ENCODE results near the gene SH3TC2. TPM values are rescaled to one million over a fixed set of nuclear protein-coding genes. Genes with fewer than 3 reads are reported as not detected.

Gene SH3TC2
- total RNA-seq, 1 donor from 2014 or later, result not detected

DNA sequence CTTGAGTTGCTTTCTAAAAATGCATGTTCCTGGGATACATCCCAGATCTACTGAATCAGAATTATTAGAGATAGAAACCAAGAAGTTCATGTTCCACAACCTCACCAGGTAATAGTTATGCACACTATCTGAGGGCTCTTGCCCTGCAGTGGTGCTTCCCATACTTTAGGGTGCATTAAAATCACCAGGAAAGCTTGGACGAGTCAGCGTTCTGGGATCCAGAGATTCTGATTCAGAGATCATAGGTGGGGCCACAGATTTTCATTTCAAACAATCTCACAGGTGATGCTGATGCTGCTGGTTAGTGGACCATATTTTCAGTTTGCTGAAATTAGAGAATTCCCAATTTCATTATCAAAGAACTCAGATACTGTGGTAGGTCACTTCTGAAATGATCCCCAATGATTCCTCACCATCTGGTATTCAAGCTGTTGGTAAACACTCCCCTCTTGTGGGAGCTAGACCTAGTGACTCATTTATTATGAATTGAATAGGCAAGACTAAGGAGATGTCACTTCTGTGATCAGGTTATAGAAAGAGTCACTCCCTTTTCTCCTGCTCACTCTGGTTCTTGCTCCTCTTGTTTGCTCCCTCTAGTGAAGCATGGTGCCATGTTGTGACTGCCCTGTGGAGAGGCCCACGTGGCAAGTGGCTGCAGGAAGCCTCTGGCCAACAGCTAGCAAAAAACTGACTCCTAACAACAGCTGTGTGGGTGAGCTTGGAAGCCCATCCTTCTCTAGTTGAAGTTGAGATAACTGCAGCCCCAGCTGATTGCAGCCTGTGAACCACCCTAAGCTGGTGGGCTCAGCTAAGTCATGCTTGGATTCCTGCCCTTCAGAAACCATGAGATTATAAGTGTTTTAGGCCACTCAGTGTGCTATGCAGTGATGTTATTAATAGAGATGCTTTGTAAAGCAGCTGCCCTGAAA lies 59.8 kb downstream of the SH3TC2 start:
- CTCF ChIA-PET, result interaction anchor here (0.9 to 9.6 kb wide), 4 partner anchors 45 to 270 kb away, joined by 3 to 118 read pairs (median 9); no protein-coding TSS in a partner anchor
- intact Hi-C loops (cut with micrococcal nuclease), result no loop called here
- TF ChIP-seq, protein P1, sequence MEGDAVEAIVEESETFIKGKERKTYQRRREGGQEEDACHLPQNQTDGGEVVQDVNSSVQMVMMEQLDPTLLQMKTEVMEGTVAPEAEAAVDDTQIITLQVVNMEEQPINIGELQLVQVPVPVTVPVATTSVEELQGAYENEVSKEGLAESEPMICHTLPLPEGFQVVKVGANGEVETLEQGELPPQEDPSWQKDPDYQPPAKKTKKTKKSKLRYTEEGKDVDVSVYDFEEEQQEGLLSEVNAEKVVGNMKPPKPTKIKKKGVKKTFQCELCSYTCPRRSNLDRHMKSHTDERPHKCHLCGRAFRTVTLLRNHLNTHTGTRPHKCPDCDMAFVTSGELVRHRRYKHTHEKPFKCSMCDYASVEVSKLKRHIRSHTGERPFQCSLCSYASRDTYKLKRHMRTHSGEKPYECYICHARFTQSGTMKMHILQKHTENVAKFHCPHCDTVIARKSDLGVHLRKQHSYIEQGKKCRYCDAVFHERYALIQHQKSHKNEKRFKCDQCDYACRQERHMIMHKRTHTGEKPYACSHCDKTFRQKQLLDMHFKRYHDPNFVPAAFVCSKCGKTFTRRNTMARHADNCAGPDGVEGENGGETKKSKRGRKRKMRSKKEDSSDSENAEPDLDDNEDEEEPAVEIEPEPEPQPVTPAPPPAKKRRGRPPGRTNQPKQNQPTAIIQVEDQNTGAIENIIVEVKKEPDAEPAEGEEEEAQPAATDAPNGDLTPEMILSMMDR (IDR thresholded peaks at IDR 0.05), result no peak
- Mint-ChIP-seq H3K36me3 (ENCODE audit: low read depth) (no peaks in the 10 kb centered on the region), H3K27ac (no peak overlapping the region), H3K27me3 (peaks cover 15% of the 10 kb centered on the region), H3K4me1 (no peaks in the 10 kb centered on the region), H3K9me3 (no peaks in the 10 kb centered on the region), H3K4me3 (no peak overlapping the region)
- no peak for ATAC-seq (ENCODE audit: low read depth)
- POLR2A ChIA-PET, result no interaction called here
- DNase-seq, result no peak

GRCh38 chr5:149002053-149002452 lies 60.8 kb downstream of the SH3TC2 start:
- peaks cover 18% of the 10 kb centered on the region for H3K27me3 Mint-ChIP-seq
- ATAC-seq (ENCODE audit: low read depth), result no peak
- H3K27ac Mint-ChIP-seq, result no peak overlapping the region
- H3K4me3 Mint-ChIP-seq, result no peak overlapping the region
- H3K4me1 Mint-ChIP-seq, result no peaks in the 10 kb centered on the region
- no peaks in the 10 kb centered on the region for H3K36me3 Mint-ChIP-seq (ENCODE audit: low read depth)
- POLR2A ChIA-PET, result no interaction called here
- intact Hi-C loops (cut with micrococcal nuclease), result no loop called here
- no peaks in the 10 kb centered on the region for H3K9me3 Mint-ChIP-seq
- TF ChIP-seq, protein P1 (IDR thresholded peaks at IDR 0.05), result no peak
- CTCF ChIA-PET, result interaction anchor here (0.9 to 9.6 kb wide), 4 partner anchors 44 to 269 kb away, joined by 3 to 118 read pairs (median 9); no protein-coding TSS in a partner anchor
- DNase-seq, result no peak

GRCh38 chr5:149001162-149001561 lies 61.7 kb downstream of the SH3TC2 start:
- no peaks in the 10 kb centered on the region for H3K36me3 Mint-ChIP-seq (ENCODE audit: low read depth)
- no peak for DNase-seq
- ChIA-PET CTCF (interaction anchor here (1.1 to 9.6 kb wide), 3 partner anchors 43 to 269 kb away, joined by 3 to 118 read pairs (median 86); no protein-coding TSS in a partner anchor), POLR2A (no interaction called here)
- ATAC-seq (ENCODE audit: low read depth), result no peak
- intact Hi-C loops (cut with micrococcal nuclease), result no loop called here
- H3K4me3 Mint-ChIP-seq, result no peak overlapping the region
- H3K9me3 Mint-ChIP-seq, result no peaks in the 10 kb centered on the region
- H3K4me1 Mint-ChIP-seq, result no peaks in the 10 kb centered on the region
- peaks cover 19% of the 10 kb centered on the region for H3K27me3 Mint-ChIP-seq
- TF ChIP-seq, protein P1 (IDR thresholded peaks at IDR 0.05), result no peak
- H3K27ac Mint-ChIP-seq, result no peak overlapping the region

- intact Hi-C loops (cut with micrococcal nuclease), result no loop called here
- Mint-ChIP-seq H3K4me1 (no peaks in the 10 kb centered on the region), H3K27ac (no peak overlapping the region), H3K9me3 (no peaks in the 10 kb centered on the region), H3K4me3 (no peak overlapping the region), H3K27me3 (peaks cover 23% of the 10 kb centered on the region), H3K36me3 (ENCODE audit: low read depth) (no peaks in the 10 kb centered on the region)
- DNase-seq, result no peak
- CTCF ChIA-PET, result interaction anchor here (1.2 to 9.6 kb wide), 4 partner anchors 36 to 267 kb away, joined by 3 to 118 read pairs (median 46); no protein-coding TSS in a partner anchor
- POLR2A ChIA-PET, result no interaction called here
- no peak for ATAC-seq (ENCODE audit: low read depth)
- TF ChIP-seq, protein P1 (IDR thresholded peaks at IDR 0.05), result no peak
Observed at GRCh38 chr5:148999741-149000140, 63.1 kb downstream of the SH3TC2 start.

GRCh38 chr5:148998174-148998797 lies 64.6 kb downstream of the SH3TC2 start:
- CTCF ChIA-PET, result interaction anchor here (1.0 to 9.6 kb wide), 3 partner anchors 12 to 266 kb away, joined by 3 to 118 read pairs (median 86); no protein-coding TSS in a partner anchor
- POLR2A ChIA-PET, result no interaction called here
- intact Hi-C loops (cut with micrococcal nuclease), result loop anchor here (1.0 kb wide), 4 partner anchors 41 to 554 kb away; no protein-coding TSS in a partner anchor
- Mint-ChIP-seq H3K36me3 (ENCODE audit: low read depth) (no peaks in the 10 kb centered on the region), H3K27me3 (peaks cover 23% of the 10 kb centered on the region), H3K4me3 (no peak overlapping the region), H3K4me1 (no peaks in the 10 kb centered on the region), H3K9me3 (no peaks in the 10 kb centered on the region), H3K27ac (no peak overlapping the region)
- ATAC-seq (ENCODE audit: low read depth) (peak; percentile 52), DNase-seq (no peak)
- TF ChIP-seq, protein P1 (IDR thresholded peaks at IDR 0.05), result no peak

Measured in activated B cell treated with CpG ODN at 0.5 μM for 24 hours (primary cell).